A673 (cell line): Measurements from ENCODE around the gene KISS1R.

Experiments
- EZH2 ChIP-seq: fragments of 200-600 bp; sonication (generic); IDR thresholded peaks from 2 replicates; pipeline ENCODE4 v1.6.1; 2017; ENCODE audit warnings: borderline replicate concordance, low read depth, mild to moderate bottlenecking, mixed read lengths, antibody characterized with exemption, low read length; ENCODE audit not compliant: poor library complexity, severe bottlenecking
- TF ChIP-seq, protein P1 (sequence below): fragments of 300-800, 200-600 bp; sonication (generic); conservative IDR thresholded peaks from 2 replicates; pipeline ENCODE4 v1.5.1; 2017; ENCODE audit warnings: low read depth, mild to moderate bottlenecking, antibody characterized with exemption, low read length, moderate library complexity, mixed read lengths

DNA sequence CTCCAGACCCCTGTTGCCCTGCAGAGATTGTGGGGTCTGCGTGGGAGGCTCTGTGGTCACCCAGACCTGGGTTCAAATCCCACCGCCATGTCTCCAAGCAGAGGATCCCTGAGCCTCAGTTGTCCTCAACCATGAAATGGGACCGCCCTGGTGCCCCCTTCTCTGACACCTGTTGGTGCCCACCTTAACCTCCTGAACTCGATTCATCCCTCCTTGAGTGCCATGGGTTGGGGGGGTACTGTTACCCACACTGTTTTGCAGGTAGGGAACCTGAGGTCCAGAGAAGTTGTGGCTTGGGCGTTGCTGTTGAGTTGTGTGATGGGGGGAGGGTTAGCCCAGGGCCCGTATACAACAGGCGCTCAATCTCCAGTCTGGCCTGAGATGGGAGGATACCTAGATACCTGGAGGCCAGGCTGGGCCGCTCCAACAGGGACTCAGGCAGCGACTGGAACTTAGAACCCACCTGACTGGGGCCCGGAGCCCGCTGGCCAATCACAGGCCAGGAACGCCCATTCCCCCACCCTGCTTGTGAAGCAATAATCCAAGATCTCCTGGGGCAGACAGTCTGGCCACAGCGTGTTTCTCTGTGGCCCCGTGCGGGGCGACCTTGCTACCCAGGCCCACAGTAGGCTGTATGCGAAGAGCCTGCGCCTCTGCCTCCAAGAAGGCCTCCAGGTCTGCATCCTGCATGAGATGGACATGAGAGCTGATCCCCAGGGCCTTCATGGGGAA, 11.5 kb downstream of the KISS1R start:
- TF ChIP-seq, protein P1, sequence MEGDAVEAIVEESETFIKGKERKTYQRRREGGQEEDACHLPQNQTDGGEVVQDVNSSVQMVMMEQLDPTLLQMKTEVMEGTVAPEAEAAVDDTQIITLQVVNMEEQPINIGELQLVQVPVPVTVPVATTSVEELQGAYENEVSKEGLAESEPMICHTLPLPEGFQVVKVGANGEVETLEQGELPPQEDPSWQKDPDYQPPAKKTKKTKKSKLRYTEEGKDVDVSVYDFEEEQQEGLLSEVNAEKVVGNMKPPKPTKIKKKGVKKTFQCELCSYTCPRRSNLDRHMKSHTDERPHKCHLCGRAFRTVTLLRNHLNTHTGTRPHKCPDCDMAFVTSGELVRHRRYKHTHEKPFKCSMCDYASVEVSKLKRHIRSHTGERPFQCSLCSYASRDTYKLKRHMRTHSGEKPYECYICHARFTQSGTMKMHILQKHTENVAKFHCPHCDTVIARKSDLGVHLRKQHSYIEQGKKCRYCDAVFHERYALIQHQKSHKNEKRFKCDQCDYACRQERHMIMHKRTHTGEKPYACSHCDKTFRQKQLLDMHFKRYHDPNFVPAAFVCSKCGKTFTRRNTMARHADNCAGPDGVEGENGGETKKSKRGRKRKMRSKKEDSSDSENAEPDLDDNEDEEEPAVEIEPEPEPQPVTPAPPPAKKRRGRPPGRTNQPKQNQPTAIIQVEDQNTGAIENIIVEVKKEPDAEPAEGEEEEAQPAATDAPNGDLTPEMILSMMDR: no peak
- TF ChIP-seq EZH2: no peak
